ENCODE results near the gene C11orf86. TPM values are rescaled to one million over a fixed set of nuclear protein-coding genes. Genes with fewer than 3 reads are reported as not detected.
"Not testable (repeated sequence)": the region's sequence is repeated elsewhere in the genome, so short reads cannot be mapped to it uniquely, and the experiment has no call there.

The C11orf86 gene
- total and polyA plus RNA-seq, 7 donors = 0.04 to 0.10 TPM; not detected in 5

DNA sequence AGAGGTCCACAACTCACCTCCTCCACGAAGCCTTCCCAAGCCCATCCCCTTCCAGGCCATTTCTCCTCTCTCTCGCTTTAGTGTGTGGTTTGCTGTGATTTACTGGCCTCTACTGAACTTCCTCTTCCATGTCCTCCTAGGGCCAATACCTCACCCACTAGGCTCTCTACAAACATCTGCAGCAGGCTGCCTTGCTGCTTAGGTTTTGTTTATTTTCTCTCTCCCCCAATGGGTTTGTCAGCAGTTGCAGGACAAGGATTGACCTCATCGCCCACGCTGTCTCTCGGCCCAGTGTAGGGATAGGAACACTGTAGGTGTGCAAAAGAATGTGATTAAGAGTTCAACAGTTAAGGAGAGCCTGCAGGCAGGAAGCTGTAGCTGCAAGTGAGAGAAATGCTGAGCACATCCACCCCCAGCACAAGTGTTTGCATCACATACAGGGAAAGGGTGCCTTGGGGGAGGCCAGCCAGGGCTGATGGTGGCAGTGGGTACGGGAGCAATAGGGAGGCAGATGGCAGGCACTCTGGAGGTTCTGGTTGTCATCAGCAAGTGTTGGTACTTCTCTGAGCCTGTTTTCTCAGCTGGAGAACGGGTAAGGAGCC, 18.3 kb upstream of the C11orf86 start:
- Histone ChIP-seq H3K27ac (no peak overlapping the region), H3K27me3 (ENCODE audit: insufficient read depth in 3 of 3, low read length in 2 of 3) (no peaks in the 10 kb centered on the region), H3K4me1 (peaks cover 8% of the 10 kb centered on the region), H3K9me3 (no peaks in the 10 kb centered on the region), H3K36me3 (ENCODE audit: insufficient read depth in 1 of 2, low read depth in 1 of 2) (peaks cover 0 to 9% of the 10 kb centered on the region in 2 donors), H3K4me3 (no peak overlapping the region)
- no peak for ATAC-seq
- intact Hi-C loops (cut with DNase I) = loop anchor here in 1 of 2 donors (5.0 kb wide), 1 partner anchor 64 kb away; no protein-coding TSS in a partner anchor
- DNase-seq = no peak
- WGBS, 3 donors = 80 to 82% (median 81%) methylated on average over 7 of the region's 7 CpGs
- TF ChIP-seq, protein P1, sequence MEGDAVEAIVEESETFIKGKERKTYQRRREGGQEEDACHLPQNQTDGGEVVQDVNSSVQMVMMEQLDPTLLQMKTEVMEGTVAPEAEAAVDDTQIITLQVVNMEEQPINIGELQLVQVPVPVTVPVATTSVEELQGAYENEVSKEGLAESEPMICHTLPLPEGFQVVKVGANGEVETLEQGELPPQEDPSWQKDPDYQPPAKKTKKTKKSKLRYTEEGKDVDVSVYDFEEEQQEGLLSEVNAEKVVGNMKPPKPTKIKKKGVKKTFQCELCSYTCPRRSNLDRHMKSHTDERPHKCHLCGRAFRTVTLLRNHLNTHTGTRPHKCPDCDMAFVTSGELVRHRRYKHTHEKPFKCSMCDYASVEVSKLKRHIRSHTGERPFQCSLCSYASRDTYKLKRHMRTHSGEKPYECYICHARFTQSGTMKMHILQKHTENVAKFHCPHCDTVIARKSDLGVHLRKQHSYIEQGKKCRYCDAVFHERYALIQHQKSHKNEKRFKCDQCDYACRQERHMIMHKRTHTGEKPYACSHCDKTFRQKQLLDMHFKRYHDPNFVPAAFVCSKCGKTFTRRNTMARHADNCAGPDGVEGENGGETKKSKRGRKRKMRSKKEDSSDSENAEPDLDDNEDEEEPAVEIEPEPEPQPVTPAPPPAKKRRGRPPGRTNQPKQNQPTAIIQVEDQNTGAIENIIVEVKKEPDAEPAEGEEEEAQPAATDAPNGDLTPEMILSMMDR (IDR thresholded peaks at IDR 0.05) = no peak

DNA sequence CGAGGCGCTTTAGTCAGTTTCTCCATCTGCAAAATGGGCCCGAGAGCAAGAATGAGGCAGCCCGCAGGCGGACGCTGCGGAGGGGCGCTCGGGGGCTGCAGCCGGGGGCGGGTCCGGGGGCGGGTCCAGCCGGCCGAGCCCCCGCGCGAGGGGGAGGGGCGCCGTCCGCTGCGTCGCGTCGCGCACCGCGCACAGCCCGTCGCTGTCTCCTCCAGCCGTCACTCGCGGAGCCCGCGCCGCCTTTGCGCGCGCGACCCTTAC, 17.2 kb upstream of the C11orf86 start:
- intact Hi-C loops (cut with DNase I) = loop anchor here in 1 of 2 donors (5.0 kb wide), 1 partner anchor 66 kb away; no protein-coding TSS in a partner anchor
- H3K27ac ChIP-seq = peak overlapping the region; percentile 84
- peaks cover 0 to 9% of the 10 kb centered on the region in 2 donors for H3K36me3 ChIP-seq (ENCODE audit: insufficient read depth in 1 of 2, low read depth in 1 of 2)
- TF ChIP-seq, protein P1 (IDR thresholded peaks at IDR 0.05) = no peak
- H3K27me3 ChIP-seq (ENCODE audit: insufficient read depth in 3 of 3, low read length in 2 of 3) = no peaks in the 10 kb centered on the region
- peaks cover 8% of the 10 kb centered on the region for H3K4me1 ChIP-seq
- ATAC-seq (peak; percentile 32 to 52 (median 40)), DNase-seq (no peak)
- 1 to 3% (median 1%) methylated on average over 22 to 40 of the region's 40 CpGs for WGBS, 3 donors
- peak overlapping the region; percentile 67 for H3K4me3 ChIP-seq
- no peaks in the 10 kb centered on the region for H3K9me3 ChIP-seq

DNA sequence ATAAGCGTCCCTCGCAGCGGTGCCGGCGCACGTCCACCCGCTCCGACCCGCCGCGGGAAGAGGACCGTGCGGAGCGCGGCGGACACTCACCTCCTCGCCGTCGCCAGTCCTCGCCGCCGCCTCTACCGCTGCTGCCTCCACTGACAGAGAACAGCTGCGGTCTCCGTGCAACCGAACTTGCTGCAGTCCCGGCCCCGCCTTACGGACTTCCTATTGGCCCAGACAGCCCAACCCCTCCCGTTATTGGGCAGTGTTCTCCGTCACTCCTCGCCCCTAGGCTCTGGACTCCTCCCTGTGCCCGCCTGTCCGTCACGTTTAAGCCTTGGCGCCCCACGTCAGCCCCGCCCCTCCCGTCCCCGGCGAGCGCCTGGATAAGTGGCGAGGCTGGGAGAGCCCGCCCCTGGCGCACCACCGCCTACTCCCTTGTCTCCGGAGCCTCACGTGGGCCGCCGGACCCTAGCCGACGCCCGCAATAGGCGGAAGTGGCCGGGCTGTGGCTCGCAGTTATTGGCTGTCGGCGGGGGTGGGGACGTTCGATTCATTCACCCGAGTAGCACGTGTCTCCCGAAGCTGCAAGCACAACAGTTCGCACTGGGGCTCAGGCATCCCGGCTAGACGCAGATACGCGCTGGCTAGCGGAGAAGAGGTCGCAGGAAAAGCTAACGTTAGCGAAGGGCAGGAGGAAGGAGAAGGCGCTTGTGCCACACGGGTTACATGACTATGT, 16.7 kb upstream of the C11orf86 start, which contains the start of gene PC:
PC (minus strand) TSS at position 152 of the 724 bp plus-strand sequence. CDS start 86,224 bp downstream, outside the sequence.
- TF ChIP-seq, protein P1 (IDR thresholded peaks at IDR 0.05) = no peak
- Histone ChIP-seq H3K36me3 (ENCODE audit: insufficient read depth in 1 of 2, low read depth in 1 of 2) (peaks cover 0 to 8% of the 10 kb centered on the region in 2 donors), H3K4me3 (peak within 1 kb of the TSS; percentile 67), H3K27me3 (ENCODE audit: insufficient read depth in 3 of 3, low read length in 2 of 3) (no peaks in the 10 kb centered on the region), H3K9me3 (no peaks in the 10 kb centered on the region), H3K27ac (peak within 1 kb of the TSS; percentile 85), H3K4me1 (peaks cover 8% of the 10 kb centered on the region)
- intact Hi-C loops (cut with DNase I) = loop anchor here in 1 of 2 donors (5.0 kb wide), 1 partner anchor 66 kb away; no protein-coding TSS in a partner anchor
- WGBS, 3 donors = 0 to 1% (median 0%) methylated on average over 56 to 74 of the region's 74 CpGs
- peak; percentile 100 for DNase-seq
- peak; percentile 97 to 99 (median 98) for ATAC-seq

DNA sequence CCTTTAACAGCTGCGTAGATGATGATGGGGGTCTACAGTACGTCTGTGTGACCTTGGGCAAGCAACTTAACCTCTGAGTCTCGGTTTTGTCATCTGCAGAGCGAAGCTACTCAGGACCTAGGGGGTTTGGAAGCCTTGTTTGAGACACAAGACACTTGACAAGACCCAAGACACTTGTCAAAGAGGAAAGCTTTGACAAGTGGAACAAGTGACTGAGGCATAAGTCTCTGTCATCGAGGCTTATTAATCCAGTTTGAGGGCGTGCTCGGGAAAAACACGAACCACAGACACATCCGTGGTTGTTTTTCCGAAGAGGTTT, 16.2 kb upstream of the C11orf86 start:
- DNase-seq = no peak
- intact Hi-C loops (cut with DNase I) = loop anchor here in 1 of 2 donors (5.0 kb wide), 1 partner anchor 67 kb away; no protein-coding TSS in a partner anchor
- peak overlapping the region; percentile 67 for H3K4me3 ChIP-seq

DNA sequence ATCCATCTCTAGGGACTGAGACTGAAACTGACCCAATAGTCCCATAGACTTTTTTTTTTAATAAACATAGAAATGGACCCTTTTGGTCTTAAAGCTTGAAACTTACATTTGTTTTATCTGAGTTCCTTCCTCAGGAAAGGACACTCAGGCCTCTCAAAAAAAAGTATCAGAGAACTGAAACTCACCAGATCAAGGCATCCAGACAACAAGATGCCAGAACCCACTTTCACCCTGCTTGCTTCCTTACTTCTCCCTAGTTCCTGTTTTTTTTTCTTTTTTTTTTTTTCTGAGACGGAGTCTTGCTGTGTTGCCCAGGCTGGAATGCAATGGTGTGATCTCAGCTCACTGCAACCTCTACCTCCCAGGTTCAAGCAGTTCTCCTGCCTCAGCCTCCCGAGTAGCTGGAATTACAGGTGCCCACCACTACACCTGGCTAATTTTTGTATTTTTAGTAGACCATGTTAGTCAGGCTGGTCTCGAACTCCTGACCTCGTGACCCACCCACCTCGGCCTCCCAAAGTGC, 13.4 kb upstream of the C11orf86 start:
- H3K27ac ChIP-seq; H3K9me3 ChIP-seq; ATAC-seq; intact Hi-C loops (cut with DNase I); DNase-seq; H3K4me1 ChIP-seq; H3K4me3 ChIP-seq; H3K27me3 ChIP-seq (ENCODE audit: insufficient read depth in 3 of 3, low read length in 2 of 3); H3K36me3 ChIP-seq (ENCODE audit: insufficient read depth in 1 of 2, low read depth in 1 of 2): not testable (repeated sequence)
- 85 to 89% (median 87%) methylated on average over 5 of the region's 5 CpGs for WGBS, 3 donors

More for the DNA sequence above, 16.2 kb upstream of the C11orf86 start:
- peak overlapping the region; percentile 85 for H3K27ac ChIP-seq
- peaks cover 0 to 5% of the 10 kb centered on the region in 2 donors for H3K36me3 ChIP-seq (ENCODE audit: insufficient read depth in 1 of 2, low read depth in 1 of 2)
- H3K9me3 ChIP-seq = no peaks in the 10 kb centered on the region
- TF ChIP-seq, protein P1 (IDR thresholded peaks at IDR 0.05) = no peak
- 25 to 28% (median 27%) methylated on average over 10 of the region's 10 CpGs for WGBS, 3 donors
- H3K27me3 ChIP-seq (ENCODE audit: insufficient read depth in 3 of 3, low read length in 2 of 3) = no peaks in the 10 kb centered on the region
- no peak for ATAC-seq
- peaks cover 8% of the 10 kb centered on the region for H3K4me1 ChIP-seq
